ENCODE results near the gene SLC34A3.
A peak's percentile ranks its signal among the peaks of the same experiment; 100 is the strongest.

Gene SLC34A3

GRCh38 chr9:137219757-137220316 is 10.9 kb upstream of the SLC34A3 start:
- no peak overlapping the region for H3K4me3 Mint-ChIP-seq
- H3K4me1 Mint-ChIP-seq (ENCODE audit: low read depth), result peaks cover 6% of the 10 kb centered on the region
- H3K27ac Mint-ChIP-seq, result no peak overlapping the region
- no peaks in the 10 kb centered on the region for H3K9me3 Mint-ChIP-seq
- H3K36me3 Mint-ChIP-seq (ENCODE audit: low read depth), result no peaks in the 10 kb centered on the region
- no peaks in the 10 kb centered on the region for H3K27me3 Mint-ChIP-seq

GRCh38 chr9:137220317-137221094 is 10.2 kb upstream of the SLC34A3 start:
- Mint-ChIP-seq H3K27me3 (no peaks in the 10 kb centered on the region), H3K36me3 (ENCODE audit: low read depth) (no peaks in the 10 kb centered on the region), H3K4me1 (ENCODE audit: low read depth) (peaks cover 6% of the 10 kb centered on the region), H3K27ac (no peak overlapping the region), H3K4me3 (no peak overlapping the region), H3K9me3 (no peaks in the 10 kb centered on the region)

- Mint-ChIP-seq H3K27me3 (no peaks in the 10 kb centered on the region), H3K4me1 (ENCODE audit: low read depth) (peaks cover 6% of the 10 kb centered on the region), H3K27ac (no peak overlapping the region), H3K9me3 (no peaks in the 10 kb centered on the region), H3K36me3 (ENCODE audit: low read depth) (no peaks in the 10 kb centered on the region), H3K4me3 (no peak overlapping the region)
These were observed 9.6 kb upstream of the SLC34A3 start for GRCh38 chr9:137221095-137221505.

GRCh38 chr9:137221506-137222111 is 9.1 kb upstream of the SLC34A3 start:
- no peak overlapping the region for H3K4me3 Mint-ChIP-seq

GRCh38 chr9:137222190-137223077 is 8.3 kb upstream of the SLC34A3 start, which contains the start of gene RNF208:
RNF208 (minus strand) TSS chr9:137222240; CDS start chr9:137221212, 1,028 bp downstream.
- Mint-ChIP-seq H3K36me3 (ENCODE audit: low read depth) (no peaks in the 10 kb centered on the region), H3K27ac (no peak within 1 kb of the TSS), H3K9me3 (no peaks in the 10 kb centered on the region), H3K4me1 (ENCODE audit: low read depth) (peaks cover 6% of the 10 kb centered on the region), H3K27me3 (peaks cover under 1% of the 10 kb centered on the region), H3K4me3 (peak within 1 kb of the TSS; percentile 83)

More at GRCh38 chr9:137221506-137222111, 9.1 kb upstream of the SLC34A3 start:
- Mint-ChIP-seq H3K9me3 (no peaks in the 10 kb centered on the region), H3K36me3 (ENCODE audit: low read depth) (no peaks in the 10 kb centered on the region), H3K27ac (no peak overlapping the region), H3K4me1 (ENCODE audit: low read depth) (peaks cover 6% of the 10 kb centered on the region), H3K27me3 (no peaks in the 10 kb centered on the region)

- Mint-ChIP-seq H3K4me3 (peak overlapping the region; percentile 83), H3K36me3 (ENCODE audit: low read depth) (no peaks in the 10 kb centered on the region), H3K27ac (no peak overlapping the region), H3K9me3 (no peaks in the 10 kb centered on the region), H3K4me1 (ENCODE audit: low read depth) (peaks cover 10% of the 10 kb centered on the region), H3K27me3 (peaks cover 4% of the 10 kb centered on the region)
These were observed 7.4 kb upstream of the SLC34A3 start for GRCh38 chr9:137223078-137223970.

GRCh38 chr9:137224830-137225694 is 5.6 kb upstream of the SLC34A3 start, which contains the start of gene CYSRT1:
CYSRT1 (plus strand) TSS chr9:137225174; CDS start chr9:137225622, 448 bp downstream.
- H3K36me3 Mint-ChIP-seq (ENCODE audit: low read depth), result no peaks in the 10 kb centered on the region
- H3K4me3 Mint-ChIP-seq, result peak within 1 kb of the TSS; percentile 76
- H3K9me3 Mint-ChIP-seq, result no peaks in the 10 kb centered on the region
- H3K27me3 Mint-ChIP-seq, result peaks cover 4% of the 10 kb centered on the region
- H3K4me1 Mint-ChIP-seq (ENCODE audit: low read depth), result peaks cover 10% of the 10 kb centered on the region
- H3K27ac Mint-ChIP-seq, result no peak within 1 kb of the TSS

GRCh38 chr9:137225699-137226331 is 4.9 kb upstream of the SLC34A3 start:
- H3K27me3 Mint-ChIP-seq, result peaks cover 4% of the 10 kb centered on the region

GRCh38 chr9:137226338-137227053 is 4.2 kb upstream of the SLC34A3 start:
- no peak overlapping the region for H3K4me3 Mint-ChIP-seq
- peaks cover 10% of the 10 kb centered on the region for H3K4me1 Mint-ChIP-seq (ENCODE audit: low read depth)
- H3K27me3 Mint-ChIP-seq, result peaks cover 4% of the 10 kb centered on the region
- no peaks in the 10 kb centered on the region for H3K9me3 Mint-ChIP-seq
- no peaks in the 10 kb centered on the region for H3K36me3 Mint-ChIP-seq (ENCODE audit: low read depth)
- H3K27ac Mint-ChIP-seq, result no peak overlapping the region

More at GRCh38 chr9:137225699-137226331, 4.9 kb upstream of the SLC34A3 start:
- Mint-ChIP-seq H3K4me3 (no peak overlapping the region), H3K27ac (no peak overlapping the region), H3K9me3 (no peaks in the 10 kb centered on the region), H3K36me3 (ENCODE audit: low read depth) (no peaks in the 10 kb centered on the region), H3K4me1 (ENCODE audit: low read depth) (peaks cover 10% of the 10 kb centered on the region)

GRCh38 chr9:137227054-137227852 is 3.4 kb upstream of the SLC34A3 start, which contains the start of gene RNF224:
RNF224 (plus strand) TSS chr9:137227502; CDS start chr9:137228336, 834 bp downstream.
- H3K27ac Mint-ChIP-seq, result peak within 1 kb of the TSS; percentile 70
- H3K4me1 Mint-ChIP-seq (ENCODE audit: low read depth), result peaks cover 10% of the 10 kb centered on the region
- H3K9me3 Mint-ChIP-seq, result no peaks in the 10 kb centered on the region
- no peak within 1 kb of the TSS for H3K4me3 Mint-ChIP-seq
- H3K27me3 Mint-ChIP-seq, result peaks cover 4% of the 10 kb centered on the region
- no peaks in the 10 kb centered on the region for H3K36me3 Mint-ChIP-seq (ENCODE audit: low read depth)

- Mint-ChIP-seq H3K4me1 (ENCODE audit: low read depth) (peaks cover 10% of the 10 kb centered on the region), H3K9me3 (no peaks in the 10 kb centered on the region), H3K27me3 (peaks cover 4% of the 10 kb centered on the region), H3K27ac (peak overlapping the region; percentile 70), H3K36me3 (ENCODE audit: low read depth) (no peaks in the 10 kb centered on the region), H3K4me3 (no peak overlapping the region)
These were observed 2.7 kb upstream of the SLC34A3 start for GRCh38 chr9:137227853-137228505.

Data from stimulated activated naive CD8-positive, alpha-beta T cell treated with anti-CD3 and anti-CD28 coated beads, Interleukin-15, Interleukin-2, amounts not matched to agents 100 ng/mL and 50 ng/mL, for 24 hours (primary cell).